GM18508 (cell line): Measurements from ENCODE around the gene PROX1.

Source experiments
- ATAC-seq: cut with Tn5 transposase; IDR thresholded peaks from one replicate; pipeline ENCODE4 v1.9.1; 2021; ENCODE audit warnings: moderate number of reproducible peaks; ENCODE audit not compliant: insufficient read depth, unreplicated experiment

Gene PROX1, protein sequence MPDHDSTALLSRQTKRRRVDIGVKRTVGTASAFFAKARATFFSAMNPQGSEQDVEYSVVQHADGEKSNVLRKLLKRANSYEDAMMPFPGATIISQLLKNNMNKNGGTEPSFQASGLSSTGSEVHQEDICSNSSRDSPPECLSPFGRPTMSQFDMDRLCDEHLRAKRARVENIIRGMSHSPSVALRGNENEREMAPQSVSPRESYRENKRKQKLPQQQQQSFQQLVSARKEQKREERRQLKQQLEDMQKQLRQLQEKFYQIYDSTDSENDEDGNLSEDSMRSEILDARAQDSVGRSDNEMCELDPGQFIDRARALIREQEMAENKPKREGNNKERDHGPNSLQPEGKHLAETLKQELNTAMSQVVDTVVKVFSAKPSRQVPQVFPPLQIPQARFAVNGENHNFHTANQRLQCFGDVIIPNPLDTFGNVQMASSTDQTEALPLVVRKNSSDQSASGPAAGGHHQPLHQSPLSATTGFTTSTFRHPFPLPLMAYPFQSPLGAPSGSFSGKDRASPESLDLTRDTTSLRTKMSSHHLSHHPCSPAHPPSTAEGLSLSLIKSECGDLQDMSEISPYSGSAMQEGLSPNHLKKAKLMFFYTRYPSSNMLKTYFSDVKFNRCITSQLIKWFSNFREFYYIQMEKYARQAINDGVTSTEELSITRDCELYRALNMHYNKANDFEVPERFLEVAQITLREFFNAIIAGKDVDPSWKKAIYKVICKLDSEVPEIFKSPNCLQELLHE

DNA sequence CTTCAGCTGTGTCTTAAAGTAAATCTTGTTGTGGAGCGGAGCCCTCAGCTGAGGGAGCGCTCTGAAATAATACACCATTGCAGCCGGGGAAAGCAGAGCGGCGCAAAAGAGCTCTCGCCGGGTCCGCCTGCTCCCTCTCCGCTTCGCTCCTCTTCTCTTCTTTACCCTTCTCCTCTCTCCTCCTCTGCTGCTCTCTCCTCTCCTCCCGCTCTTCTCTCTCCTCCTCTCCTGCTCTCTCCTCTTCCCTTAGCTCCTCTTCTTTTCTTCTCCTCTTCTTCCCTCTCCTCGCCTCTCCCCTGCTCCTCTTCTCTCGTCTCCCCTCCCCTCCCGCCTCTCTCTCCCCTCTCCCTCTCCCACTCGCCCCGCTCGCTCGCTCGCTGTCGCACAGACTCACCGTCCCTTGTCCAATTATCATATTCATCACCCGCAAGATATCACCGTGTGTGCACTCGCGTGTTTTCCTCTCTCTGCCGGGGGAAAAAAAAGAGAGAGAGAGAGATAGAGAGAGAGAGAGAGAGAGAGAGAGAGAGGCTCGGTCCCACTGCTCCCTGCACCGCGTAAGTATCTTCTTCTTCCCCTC, at the start of gene PROX1:
Gene PROX1, plus strand, starts transcription at position 47 of the 580 bp plus-strand sequence. CDS start 8,563 bp downstream, outside the sequence.
- no peak for ATAC-seq

DNA sequence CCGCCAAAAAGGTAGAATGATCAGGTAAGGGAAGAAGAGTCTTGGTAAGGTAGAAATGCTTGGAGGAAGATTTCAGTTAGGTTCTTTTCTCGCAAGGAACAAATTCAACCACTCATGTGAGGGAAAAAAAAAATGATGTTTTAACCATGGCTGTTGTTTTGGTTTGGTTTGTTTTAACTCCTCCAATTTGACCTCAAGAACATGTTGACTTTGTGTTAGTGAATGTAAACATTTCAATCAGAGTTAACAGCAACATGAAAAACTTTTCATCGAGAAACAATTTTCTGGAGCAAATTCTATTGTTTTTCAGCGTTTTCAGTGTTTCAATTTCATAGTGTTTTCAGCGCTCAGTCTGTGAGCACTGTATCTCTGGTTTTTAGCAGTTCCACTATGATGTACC, 49.0 kb upstream of the PROX1 start:
- no peak for ATAC-seq

DNA sequence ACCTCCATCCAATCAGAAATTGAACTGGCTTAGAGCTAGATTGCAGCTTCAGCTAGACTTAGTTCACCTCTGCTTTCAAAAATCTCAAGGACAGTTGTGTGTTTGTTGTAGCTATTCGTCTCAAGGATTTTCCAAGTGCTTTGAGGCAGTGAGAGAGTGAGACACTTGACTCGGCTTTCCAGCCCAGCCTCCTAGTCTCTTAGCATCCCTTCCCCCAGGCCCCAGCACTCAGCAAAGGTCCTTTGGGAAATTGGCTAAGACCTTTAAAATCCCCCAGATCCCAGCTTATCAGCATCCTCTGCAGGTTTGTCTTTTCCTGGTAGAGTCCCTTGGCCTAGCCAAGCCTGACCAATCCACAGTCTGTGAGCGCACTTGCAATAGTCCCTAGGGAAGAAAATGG, 47.9 kb upstream of the PROX1 start:
- ATAC-seq: no peak

DNA sequence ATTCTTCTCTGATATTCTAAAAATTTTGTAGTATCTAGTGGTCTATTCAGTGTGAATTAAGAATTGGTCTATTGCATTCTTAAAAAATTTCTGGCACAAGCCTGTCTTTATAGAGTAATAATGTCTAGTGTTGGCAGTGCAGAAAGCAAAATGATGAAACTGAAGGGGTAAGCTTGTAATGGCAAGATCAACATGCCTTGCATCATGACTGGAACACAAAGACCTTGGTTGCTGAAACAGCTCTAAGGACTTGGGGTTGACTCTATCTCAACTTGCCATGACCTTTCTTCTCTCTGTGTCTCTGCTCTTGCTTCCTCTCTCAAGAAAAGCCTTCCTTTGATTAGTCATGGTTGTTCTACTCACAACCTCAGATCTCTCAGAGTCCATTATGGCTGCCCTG, 46.8 kb upstream of the PROX1 start:
- no peak for ATAC-seq

DNA sequence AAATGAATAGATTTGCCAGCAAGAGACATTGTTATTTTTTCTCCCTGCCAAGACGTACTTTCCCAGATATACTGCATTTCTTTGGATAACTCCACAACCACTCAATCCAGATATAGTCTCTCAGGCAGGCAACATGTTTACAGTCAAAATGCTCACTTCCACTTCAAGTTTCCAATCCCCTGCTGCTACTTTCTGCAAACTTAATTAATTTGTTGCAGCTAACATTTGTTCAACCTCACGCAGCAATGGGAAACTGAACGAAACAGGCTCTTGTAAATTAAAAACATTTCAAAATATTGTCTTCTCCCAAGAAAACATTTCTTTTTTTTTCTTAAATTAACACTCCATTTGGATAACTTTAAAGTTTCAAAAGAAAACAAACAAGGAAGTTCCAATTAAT, 45.7 kb upstream of the PROX1 start:
- ATAC-seq: no peak

DNA sequence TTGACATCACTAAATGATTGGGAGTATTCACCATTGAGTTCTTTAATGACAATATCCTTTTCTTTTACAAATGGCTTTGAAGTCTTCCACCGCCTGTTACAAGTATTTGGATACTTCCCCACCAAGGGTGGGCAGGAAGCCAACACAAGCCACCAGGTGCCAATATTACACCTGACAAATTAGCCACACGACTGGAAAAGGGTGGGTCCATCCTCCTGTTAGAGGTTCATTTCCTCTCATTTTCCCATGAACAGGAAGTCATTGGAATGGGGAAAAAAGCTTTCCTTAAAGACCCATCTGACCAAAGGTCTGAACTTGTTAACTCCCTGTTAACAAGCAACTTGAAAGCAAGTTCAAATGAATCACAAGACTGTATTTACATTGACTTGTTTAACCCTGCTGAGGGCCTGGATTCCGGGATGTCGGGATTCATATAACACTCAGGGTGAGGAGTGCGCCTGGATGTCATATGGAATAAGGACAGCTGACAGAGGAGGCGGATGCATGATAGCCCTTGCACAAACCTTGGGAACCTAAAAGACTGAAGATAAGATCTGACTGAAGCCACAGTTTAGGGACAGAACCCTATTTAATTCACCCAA, 40.5 kb upstream of the PROX1 start:
- no peak for ATAC-seq

DNA sequence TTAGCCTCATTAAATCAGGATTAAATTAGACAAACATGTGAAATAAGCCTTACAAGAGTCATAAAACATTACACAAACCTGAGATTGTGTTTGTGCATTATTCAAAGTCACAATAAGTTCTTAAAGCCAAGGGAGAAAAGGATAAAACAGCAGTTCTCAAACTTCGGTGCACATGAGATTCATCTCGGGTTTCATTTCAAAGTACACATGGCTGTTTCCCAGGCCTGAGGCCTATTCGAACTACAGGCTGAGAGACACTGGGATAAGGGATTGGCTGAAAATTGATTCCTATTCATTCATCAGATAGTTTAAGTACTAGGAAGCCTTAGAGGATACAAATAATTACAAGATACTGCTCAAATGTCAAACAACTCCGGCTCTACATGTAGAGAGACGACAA, 35.9 kb upstream of the PROX1 start:
- no peak for ATAC-seq

DNA sequence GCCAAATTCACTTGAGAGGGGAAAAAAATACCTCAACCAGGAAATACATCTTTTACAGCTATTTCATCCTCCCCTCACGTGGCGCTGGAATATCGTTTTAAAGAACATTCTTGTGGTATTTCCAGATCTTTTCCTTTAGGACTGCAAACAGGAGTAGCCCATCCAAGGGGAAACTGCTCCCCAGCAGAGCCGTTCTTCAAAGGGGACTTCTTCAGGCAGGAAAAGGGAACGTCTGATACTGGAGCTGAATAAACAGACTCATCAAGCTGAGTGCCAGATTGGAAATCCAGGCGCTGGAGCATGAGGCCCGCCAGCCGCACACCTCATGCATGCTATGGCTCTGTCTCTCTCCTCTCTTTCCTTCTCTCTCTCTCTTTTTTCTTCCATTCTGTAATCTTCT, 34.0 kb upstream of the PROX1 start:
- no peak for ATAC-seq

DNA sequence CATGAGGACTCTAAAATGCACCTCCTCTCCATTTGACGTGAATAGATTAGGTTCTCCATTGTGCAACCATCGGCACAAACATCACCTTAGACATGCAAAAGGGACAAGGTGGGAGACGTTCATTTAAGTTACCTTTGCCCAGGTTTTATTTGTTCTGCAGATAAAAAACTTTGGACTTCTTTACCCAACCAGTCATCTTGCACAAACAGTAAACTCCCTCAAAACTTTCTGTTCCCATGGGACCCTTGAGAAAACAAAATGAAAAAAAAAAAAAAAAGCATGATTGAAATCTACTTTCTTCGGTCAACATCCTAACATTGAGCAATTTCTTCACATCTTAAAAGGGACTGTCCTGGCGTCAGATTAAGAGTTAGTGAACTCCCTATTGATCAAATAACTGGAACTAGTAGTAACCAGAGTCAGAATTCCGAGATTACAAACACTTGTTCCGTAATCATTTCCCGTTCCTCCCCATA, 31.4 kb upstream of the PROX1 start:
- ATAC-seq: no peak

DNA sequence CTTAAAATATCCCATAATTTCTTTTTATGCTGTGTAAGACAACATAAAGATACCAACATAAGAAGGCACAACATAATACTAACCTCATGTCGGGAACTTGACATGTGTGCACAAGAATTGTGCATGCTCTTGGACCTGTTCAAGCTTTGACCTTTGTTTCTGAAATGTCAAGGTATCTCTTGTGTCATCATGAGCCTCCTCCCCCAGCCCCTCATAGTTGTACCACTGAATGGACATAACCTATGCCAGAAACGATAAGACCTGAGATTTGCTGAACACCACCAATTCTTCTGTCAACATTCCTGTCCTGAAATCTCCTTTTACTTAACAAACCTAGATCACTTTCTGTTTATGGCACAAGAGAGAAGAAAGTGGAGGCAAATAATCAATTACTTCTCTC, 29.4 kb upstream of the PROX1 start:
- no peak for ATAC-seq

DNA sequence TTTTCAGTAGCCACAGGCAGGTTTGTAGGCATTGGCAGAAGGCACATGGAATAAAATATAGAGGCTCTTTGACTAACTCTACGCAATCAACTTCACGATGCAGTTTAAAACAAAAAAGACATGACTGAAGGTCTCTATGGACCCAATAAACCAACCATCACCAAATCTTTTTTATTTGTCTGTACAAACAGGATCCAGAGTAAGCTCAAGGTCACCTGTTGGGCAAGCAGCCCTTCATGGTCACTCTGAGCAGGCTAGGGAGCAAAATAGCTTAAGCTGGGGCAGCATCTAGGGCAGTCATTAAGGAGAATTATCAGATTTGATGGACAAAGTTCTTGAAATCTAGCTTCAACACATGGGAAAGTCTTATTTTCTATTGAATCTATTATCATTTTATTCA, 26.8 kb upstream of the PROX1 start:
- no peak for ATAC-seq

DNA sequence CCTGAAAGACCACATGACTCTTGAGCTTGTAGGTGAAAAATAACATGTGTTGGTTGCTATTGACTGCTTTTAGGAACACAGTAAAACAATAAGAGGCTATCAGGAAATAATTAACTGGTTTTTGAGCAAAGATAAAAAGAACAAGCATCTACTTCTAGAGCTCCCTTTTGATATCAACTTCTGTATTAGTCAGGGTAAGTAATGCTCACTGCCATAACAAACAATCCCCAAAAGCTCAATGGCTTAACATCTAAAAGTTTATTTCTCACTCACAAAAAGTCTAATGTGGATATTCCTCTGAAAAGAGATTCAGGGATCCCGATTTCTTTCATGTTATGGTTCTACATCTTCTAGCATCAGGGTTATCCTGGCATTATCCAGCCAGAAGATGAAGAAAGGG, 25.3 kb upstream of the PROX1 start:
- no peak for ATAC-seq

DNA sequence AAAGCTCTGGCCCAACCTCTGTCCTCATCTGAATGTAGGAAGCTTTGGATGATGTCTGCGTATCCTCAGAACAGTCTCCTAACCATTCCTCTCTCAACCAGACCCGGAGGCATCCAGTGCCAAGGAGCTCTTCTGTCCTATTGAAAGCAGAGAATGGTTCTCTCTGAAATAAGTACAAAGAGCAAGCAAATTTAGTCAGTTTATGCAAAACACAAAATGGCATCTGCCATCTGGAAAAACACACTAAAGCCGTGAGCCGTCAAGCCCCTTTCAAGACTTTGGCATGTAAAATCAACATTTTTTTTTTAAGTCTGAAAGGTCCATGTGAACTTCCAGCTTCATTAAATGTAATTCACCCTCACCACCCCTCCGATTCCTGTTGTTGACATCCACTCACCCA, 21.7 kb upstream of the PROX1 start:
- no peak for ATAC-seq

DNA sequence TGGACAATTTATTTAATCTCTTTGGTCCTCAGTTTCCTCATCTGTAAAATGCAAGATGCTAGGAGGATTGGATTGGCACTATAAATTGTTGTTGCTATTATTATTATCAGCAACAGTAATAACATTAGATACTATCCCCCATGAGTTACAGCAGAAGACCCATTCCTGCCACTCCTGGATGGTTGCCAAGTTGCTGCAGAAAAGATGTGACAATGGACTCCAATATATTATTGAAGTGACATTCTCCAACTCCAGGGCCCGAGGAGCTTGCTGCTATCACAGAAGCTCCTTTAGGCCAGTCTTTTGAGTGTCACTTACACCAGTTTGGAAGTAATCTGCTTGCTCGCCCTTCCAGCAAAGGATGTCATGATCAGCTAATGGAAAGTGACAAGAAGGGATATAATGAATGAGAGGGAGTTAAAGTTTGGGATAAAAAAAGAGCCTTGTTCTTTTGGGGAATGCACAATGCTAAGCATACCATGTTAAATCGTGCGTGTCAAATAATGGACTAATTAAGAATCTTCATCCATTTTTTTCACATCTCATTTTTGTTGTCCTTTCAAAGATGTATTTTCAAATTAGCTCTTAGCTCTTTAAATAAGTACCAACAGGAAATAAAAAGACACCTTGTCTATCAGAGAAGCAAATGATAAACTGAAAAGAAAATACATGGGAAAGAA, 19.5 kb upstream of the PROX1 start:
- no peak for ATAC-seq

DNA sequence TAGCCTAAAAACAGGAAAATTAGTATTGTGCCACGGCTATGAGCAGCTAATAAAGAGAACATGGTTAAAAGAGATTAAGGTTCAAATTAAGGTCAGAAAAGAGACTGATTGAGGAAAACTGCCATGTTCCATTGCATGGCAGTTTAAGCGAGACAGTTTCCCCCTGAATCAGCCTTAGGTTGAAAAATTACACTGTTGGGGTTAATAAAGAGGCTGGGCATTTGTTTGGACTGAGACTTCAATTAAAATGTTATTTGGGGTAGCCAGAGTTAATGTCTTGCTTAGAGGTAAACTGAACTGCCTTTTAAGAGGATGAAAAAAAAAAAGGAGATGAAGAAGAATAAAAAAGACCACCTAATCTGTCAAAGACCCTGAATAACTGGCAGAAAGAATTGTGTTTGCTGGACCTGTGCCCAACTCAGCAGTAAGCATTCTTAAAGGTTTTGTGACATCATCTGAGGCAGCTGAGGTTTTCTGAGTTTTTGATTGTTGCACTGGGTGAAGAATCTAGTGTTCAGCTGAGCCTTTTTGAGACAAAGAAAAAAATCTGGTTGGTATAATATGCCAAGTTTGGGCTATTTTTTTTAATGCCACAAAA, 17.7 kb upstream of the PROX1 start:
- ATAC-seq: no peak

DNA sequence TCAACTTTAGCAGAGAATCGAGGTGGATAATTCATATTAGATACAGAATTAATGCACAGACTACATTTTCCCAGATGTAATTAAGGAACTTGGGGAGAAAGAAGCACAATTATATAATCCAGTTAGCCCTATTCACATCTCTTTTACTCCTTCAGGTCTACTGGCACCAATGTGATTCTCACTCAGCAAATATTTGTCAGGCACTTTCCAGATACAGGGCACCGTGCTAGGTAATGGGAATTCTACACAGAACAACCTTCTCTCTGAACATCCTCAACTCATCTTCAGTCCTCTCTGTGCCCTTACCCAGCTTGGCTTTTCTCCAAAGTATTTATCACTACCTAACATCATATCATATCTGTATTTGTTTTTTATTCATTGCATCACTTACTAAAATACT, 15.6 kb upstream of the PROX1 start:
- no peak for ATAC-seq

DNA sequence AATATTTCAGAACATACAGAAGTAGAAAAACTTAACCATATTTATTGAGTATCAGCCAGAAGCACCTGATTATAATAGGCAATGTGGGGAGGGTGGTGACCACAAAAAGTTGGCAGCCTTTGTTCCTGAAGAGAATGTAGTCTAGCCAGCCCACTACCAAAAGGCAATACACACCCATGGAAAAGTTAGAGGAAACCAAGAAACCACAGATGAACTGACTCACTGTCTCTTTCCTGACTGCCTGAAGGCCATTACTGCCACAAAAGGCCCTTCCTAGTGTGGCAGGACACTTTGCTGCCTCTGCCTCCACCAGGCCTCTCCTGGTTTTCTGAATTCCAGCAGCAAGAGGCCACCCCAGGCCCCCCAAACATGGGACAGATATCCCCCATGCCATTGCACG, 14.6 kb upstream of the PROX1 start:
- no peak for ATAC-seq

DNA sequence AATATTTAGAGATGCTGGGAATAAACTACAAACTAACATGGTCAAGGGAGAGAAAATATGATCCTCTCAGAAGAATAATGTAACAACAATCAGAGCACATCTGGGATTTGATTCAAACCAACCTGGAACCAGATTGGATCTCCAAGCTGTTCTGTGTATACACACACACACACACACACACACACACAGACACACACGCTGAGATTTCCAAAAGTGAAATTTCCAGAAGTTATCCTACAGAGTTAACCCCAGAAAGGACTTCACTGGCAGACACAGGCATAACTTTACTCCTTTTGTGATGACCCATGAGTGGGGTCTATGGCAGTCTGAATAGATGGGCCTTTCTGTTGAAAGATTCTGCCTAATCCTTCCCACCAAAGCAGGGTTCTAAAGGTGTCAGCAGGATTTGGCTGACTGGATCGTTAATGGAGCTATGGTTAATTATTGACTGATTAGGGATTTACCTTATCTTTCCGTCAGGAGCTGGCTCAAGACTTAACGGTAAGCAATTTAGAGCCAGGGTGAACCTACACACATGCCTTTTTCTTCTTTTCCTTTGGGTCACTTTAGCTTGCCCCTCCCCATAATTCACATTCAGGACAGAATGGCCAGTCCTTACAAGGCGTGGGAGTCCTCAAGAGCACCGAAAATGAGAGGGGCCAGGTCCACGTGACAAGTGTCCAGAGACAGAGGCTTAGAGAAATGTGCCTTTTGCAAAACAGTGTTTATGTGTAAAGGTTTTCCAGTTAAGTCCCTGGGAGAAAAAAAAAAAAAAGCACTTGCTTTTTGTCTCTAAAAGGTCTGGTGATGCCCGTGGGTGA, 10.9 kb upstream of the PROX1 start:
- no peak for ATAC-seq

DNA sequence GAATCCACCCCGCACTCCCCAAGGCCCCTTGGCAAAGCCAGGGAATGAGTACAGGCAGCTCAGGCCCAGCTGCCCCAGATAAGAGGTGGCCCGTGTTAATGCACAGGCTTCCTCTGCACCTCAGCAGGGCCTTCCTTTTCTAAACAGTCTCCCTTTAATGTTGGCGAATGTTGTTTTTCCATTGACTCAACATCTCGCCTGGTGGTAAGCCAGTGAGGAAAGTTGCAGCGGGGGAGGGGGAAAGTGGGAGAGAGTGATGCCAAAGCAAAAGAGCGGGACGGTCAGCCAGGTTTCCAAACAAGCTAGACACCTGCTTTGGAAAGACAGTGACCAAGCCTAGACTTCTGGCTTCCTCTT, 10.3 kb upstream of the PROX1 start:
- no peak for ATAC-seq
